Ecto neural progenitor cell (in vitro differentiated cells): Measurements from ENCODE around the gene STX16.

ENCODE experiments used
- DNase-seq: peaks from one replicate; pipeline ENCODE4 v3.0.0-alpha.2; 2018; ENCODE audit warnings: low spot score

The STX16 gene

DNA sequence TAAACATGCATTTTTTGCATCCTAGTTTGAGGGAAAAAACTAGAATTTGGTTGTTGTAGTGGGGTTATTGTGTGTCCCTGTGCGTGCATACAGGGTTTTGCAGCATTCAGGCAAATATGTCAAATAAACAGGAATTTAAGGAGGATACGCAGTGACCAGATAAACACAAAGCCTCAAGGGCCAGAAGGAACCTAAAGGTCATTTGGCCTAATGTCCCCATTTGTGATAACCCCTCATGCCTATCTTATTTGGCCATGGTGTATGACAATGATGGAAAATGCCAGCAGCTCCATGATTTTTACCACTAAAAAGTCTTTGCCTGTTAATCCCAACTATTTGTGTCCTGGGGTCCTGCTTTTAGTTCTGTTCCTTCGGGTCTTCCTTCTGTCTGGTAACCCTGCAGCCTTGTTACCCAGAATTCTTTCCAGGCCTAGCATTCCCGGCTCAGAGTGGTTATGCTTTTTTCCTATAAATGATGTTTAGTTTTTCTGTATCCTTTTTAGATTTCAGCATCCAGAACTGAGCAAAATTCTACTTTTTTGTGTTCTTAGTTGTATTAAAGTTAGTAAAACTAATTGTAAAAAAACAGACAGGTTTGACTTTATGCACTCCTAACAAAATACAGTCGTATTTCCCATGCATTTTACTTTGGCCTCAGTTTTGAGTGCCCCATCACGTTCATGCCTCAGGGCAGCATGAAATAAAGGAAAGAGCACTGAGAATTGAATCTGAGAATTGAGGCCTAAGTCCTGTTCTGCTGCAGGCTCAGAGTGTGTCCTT, 4.4 kb downstream of the STX16 start:
- no peak for DNase-seq

- no peak for DNase-seq
Observed at GRCh38 chr20:58656831-58657230, 5.7 kb downstream of the STX16 start.

- DNase-seq, result no peak
Observed at GRCh38 chr20:58657262-58657661, 6.2 kb downstream of the STX16 start.

- DNase-seq, result no peak
Observed at GRCh38 chr20:58657986-58658385, 6.9 kb downstream of the STX16 start.

GRCh38 chr20:58658760-58659159, 7.7 kb downstream of the STX16 start:
- DNase-seq, result no peak

- DNase-seq, result no peak
Observed at GRCh38 chr20:58659841-58660240, 8.8 kb downstream of the STX16 start.

- no peak for DNase-seq
Observed at GRCh38 chr20:58660855-58661597, 9.9 kb downstream of the STX16 start.

DNA sequence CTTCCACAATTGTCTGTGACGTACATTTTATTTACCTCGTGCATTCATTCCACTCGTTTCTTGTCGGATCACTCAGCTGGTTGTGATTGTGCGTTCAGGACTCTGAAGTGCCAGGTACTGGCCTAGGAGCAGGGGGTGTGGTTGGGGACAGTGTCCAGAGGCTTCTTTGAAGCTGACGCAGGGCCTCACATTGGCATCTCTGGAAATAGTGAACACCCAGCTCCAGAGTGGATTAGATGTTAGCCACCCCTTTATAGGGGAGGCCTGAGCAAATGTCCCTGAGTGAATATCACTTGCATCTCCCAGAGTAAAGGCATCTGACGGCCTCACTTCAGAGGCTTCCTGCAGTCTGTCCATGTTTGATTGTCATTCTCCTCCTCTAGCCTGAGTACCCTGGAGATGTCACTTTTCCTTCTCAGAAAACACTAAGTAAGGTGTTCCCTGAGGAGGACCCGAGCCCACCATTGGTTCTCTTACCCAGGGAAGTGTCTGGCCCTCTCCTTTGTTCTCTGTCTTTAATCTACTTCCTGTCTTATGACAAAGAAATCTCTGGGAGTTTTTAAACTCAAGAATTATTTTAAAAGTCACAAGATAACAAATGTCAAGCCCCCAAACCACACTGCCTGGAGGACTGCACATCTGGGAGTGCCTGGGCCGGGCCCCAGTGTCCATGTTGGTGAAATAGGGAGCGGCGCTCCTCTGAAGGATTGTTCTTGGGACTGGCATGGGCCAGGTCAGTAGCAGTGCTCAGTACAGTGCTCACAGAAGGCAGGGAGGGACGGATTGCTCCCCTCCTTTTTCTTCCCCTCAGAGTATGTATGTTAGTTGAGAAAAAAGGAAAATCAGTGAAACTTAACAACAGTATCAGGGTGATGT, 10.8 kb downstream of the STX16 start:
- DNase-seq, result no peak

DNA sequence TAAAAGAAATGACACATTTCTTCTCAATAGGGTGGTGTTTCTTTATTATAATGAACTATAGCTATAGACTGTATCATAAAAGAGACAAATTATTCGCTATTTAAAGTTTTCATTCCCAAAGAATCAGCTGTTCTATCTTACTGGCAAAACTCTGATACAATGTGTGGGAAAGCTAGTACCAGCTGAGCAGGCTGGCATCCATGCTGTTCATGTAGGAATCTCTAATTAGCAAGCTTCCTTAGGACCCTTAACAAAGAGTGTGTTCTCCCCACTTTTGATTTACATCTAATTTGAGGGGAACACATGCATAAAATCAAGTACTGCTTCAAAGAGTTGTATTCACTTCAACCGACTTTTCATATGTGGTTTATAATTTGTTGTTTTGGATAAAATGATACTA, 13.2 kb downstream of the STX16 start:
- no peak for DNase-seq

- no peak for DNase-seq
Observed at GRCh38 chr20:58664883-58665282, 13.8 kb downstream of the STX16 start.

- DNase-seq, result no peak
Observed at GRCh38 chr20:58665606-58666005, 14.5 kb downstream of the STX16 start.

DNA sequence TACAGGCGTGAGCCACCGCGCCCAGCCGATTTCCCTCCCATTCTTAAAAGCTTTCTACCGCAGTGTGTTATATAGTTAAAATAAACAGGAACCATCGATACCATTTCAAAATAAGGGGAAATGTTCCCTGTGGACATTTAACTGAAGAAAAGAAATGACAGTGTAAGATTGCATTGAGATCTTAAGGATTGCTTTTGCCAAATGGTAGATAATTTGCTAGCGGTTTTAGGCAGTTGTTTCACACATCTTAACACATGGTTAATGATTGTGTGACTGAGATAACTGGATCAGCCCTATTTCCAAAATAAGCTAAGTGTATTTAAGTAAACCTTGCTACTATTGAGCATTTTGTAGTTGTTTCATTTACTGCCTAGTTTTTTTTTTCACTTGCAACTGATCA, 15.6 kb downstream of the STX16 start:
- no peak for DNase-seq

GRCh38 chr20:58667975-58668374, 16.9 kb downstream of the STX16 start:
- DNase-seq, result no peak

GRCh38 chr20:58668901-58669286, 17.8 kb downstream of the STX16 start:
- DNase-seq, result no peak

GRCh38 chr20:58669287-58670006, 18.4 kb downstream of the STX16 start:
- no peak for DNase-seq

- no peak for DNase-seq
Observed at GRCh38 chr20:58670102-58670501, 19.0 kb downstream of the STX16 start.

- DNase-seq, result no peak
Observed at GRCh38 chr20:58670659-58671058, 19.6 kb downstream of the STX16 start.

GRCh38 chr20:58673119-58673518, 22.0 kb downstream of the STX16 start:
- no peak for DNase-seq

GRCh38 chr20:58675146-58675584, 24.1 kb downstream of the STX16 start:
- no peak for DNase-seq

GRCh38 chr20:58675641-58676040, 24.6 kb downstream of the STX16 start:
- no peak for DNase-seq

- no peak for DNase-seq
Observed at GRCh38 chr20:58676161-58676560, 25.1 kb downstream of the STX16 start.

DNA sequence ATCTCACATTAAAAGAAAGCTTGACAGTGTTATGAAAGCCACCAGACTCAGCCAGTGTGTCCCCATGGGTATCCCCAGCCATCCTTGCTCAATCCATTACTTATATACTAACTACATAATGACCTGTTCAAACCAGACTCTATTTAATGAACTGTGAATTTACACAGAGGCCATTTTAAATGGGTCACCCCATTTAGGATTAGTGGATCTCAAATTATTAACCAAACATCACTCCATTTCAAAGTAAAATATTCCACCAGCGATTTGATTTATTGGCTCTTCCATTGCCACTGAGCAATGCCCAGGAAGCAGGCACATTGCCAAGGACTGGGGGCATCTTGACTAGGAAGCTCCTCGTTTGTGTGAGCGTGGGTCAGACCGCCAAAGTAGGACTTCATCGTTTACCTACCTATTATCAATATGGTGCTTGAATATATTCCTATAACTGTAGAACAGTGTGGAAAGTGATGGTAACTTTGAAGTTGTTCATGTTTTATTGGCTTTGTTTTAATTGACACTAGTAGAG, 26.1 kb downstream of the STX16 start:
- DNase-seq, result no peak
